NCI-H1694 treated with DMSO at 0.1 percent for 48 hours (cell line): ENCODE results near the gene TAF6.
A peak's percentile ranks its signal among the peaks of the same experiment; 100 is the strongest.

Experiments used
- DNase-seq: peaks from one replicate; lab custom pipeline; 2025; lab: John Stamatoyannopoulos, UW

The TAF6 gene

DNA sequence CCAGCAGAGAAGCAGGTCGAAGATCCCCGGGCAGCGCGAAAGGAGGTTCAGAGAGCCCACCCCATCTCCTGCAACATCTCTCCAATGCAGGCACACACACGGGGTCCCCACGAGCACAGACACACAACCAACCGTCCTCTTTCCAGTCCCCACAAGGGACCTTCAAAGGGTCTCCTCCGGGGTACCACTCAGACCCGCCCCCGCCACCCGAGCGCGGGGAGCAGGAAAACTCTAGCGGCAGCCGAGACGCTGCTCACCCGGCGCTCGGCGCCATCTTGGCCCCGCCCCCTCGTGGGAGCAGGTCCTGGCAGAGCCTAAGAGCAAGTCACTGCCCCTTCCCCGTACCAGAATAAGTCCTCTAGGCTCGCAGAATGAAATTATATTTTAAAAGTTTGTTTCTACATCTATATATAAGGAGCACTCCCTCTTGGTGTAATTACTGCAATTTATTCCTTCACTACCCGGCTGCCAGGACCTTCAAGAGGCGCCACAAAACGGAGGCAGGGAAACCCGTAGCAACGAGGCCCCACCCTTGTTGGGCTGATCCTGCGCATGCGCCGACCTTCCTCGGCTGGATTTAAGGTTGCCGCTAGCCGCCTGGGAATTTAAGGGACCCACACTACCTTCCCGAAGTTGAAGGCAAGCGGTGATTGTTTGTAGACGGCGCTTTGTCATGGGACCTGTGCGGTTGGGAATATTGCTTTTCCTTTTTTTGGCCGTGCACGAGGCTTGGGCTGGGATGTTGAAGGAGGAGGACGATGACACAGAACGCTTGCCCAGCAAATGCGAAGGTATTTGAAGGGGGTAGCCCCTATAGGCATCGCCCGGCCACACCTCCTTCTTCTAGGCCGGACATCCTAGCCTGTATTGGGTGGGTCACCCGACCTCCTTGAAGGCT is at the start of gene TAF6, which contains the start of gene CNPY4:
TAF6 (minus strand) TSS at position 287 of the 898 bp plus-strand sequence. CDS start 5,149 bp downstream, outside the sequence.
CNPY4 (plus strand) TSS at position 563 of the 898 bp plus-strand sequence; CDS start at position 674, 111 bp downstream.
- peak; percentile 95 for DNase-seq

DNA sequence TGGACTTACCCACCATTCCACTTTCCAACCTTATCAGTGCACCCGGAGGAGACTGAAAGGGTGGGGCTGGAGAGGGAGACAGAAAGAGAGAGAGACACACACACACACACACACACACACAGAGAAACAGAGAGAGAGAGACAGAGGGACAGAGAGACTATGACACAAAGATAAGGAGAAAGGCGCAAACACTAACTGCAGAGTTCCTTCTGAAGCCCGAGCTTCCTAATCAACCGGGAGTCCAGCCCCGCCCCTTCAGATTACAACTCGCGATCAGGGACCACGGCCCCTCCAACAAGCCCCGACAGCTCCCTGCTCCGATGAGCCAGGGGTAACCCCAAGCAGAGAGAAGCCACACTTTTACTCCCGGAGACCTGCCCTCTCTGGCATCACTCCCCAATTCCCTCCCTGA is 48.8 kb upstream of the TAF6 start:
- no peak for DNase-seq

DNA sequence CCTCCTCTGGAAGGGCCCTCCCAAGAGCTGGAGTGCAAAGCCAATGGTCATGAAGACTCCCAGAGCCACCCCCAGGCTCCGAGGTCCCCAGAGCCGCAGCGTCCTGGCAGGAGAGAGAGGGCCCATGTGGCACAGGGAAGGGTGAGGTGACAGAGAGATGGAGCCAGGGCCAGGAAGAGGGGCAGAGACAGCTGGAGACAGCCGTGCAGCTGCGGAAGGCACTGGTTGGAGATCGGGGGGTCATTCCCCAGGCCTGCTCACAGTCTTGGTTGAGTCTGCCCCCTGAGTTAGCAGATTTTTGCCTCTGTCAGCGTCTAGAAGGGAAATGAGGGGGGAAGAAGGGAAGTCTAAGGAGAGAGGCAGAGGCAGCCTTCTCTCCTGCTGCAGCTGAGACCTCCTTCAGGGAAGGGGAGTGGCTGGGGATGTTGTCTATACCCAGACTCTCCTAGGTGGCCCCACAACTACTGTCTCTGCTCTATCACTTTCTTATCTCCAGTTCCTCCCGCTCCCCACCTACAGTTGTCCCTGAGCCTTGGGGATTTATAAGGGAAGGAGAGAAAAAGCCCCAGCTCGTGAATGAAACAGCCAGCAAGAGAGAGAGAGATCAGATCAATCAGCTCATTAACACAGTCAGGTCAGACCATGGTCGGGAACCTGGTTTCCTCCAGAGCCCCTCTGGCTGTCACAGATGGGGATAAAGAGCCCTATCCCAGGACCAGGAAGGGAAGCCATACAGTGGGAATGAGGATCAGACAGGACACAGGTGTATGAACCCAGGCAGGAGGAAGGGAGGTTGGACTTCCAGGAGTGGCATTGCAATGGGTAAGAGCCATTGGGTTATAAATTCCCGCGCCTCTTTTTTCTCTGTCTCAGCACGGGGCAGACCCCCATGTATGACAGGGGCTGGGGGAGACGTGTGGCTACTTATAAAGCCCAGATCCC is 48.1 kb upstream of the TAF6 start:
- no peak for DNase-seq

DNA sequence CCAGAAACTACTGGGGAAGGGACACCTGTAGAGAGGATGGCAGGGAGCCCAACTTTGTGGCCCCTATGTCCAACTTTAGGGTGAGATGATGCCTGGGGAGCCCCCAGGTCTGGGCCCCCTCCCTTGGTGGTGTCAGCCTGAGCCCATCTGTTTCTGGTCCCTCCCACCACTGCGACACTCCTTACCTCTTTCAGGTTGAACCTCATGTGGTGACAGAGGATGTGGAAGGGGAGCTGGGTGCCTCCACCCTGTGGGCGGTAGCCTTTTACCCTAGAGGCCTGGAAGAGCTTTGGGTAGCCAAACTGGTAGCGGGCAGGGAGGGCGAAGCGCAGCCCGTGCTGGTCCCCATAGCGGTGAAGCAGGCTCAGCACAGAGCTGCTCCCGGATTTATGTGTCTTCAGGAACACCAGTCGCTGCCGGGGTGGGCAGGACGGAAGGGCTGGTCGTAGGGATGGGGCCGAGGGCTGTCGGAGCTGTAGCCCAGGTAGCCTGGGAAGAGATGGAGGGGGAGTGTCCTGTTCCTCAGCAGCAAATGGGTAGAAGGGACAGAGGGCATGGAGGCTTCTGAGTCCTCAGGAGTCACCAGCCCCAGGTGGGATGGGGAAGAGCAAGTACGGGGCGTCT is 47.3 kb upstream of the TAF6 start:
- DNase-seq = no peak

DNA sequence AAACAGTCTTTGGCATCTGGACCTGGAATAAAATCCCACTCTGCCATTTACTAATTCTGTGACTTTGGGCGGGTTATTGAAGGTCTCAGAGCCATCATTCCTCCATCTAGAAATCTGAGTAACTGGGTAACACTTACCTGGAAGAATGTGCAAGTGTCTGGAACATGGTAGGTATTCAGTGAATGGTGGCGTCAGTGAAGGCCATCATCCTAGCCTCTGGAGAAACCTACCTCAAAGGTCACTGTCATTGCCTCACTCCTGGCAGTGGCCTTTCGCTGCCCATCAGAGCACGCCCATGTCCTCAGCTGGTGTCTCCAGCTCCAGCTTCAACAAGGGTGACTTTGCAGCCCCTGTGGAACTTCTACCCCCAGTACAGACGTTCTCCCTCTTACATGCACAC is 44.7 kb upstream of the TAF6 start:
- no peak for DNase-seq

DNA sequence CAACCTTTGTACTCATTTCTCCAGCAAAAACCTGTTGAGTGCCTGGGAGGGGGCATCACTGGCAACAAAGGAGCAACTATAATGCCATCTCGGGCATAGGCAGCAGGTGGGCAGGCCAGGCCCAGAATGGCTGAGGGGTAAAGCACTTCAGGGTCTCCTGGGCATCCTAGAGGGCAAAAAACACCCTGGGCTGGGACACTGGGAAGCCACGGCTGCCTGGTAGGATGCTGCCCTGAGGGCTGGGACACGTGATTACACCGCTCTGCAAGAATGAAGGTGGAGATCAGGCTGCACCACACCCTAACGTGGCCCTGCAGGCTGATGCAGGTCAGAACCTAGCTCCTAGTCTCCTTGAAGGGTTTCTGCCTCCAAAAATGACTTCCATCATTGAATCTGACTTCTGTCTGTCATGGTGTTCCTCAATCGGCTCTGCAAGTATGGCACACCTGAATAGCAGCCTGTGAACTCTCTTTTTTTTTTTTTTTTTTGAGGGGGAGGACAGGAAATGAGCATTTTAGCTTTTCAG is 43.9 kb upstream of the TAF6 start:
- no peak for DNase-seq

DNA sequence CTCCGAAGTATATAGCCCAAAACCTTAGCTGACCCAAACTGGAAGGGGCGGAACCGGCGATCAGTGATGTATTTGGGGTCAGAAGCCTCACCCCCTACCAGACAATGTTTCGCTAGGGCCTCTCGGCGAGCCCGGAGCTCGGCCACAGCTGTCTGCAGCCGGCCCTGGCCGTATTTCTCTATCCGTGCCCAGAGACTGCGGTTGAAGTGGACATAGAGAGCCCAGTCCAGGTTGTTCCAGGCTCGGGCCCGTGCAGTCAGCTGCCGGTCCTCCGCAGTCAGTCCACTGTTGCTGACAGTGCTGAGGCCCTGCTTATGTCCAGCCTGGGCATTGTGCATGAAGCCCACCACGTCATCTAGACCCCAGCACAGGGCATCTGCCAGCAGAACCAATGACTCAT is 40.9 kb upstream of the TAF6 start:
- no peak for DNase-seq

DNA sequence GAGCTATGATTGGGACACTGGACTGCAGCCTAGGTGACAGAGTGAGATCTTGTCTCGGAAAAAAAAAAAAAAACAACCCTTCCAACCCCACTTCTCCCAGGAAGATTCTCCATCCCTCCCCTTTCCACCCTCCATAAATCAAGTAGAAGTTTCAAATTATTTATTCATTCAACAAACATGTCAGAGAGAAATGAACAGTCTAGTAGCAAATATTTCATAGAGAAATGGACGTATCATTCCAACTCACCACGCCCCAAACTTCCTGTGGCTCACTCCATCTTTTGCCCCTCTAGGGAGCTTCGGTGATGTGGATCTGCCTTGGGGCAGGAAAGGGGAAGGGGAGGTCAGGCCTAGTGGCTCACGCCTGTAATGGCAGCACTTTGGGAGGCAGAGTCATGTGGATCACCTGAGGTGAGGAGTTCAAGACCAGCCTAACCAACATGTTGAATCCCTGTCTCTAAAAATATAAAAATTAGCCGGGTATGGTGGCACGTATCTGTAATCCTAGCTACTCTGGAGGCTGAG is 40.0 kb upstream of the TAF6 start:
- no peak for DNase-seq

DNA sequence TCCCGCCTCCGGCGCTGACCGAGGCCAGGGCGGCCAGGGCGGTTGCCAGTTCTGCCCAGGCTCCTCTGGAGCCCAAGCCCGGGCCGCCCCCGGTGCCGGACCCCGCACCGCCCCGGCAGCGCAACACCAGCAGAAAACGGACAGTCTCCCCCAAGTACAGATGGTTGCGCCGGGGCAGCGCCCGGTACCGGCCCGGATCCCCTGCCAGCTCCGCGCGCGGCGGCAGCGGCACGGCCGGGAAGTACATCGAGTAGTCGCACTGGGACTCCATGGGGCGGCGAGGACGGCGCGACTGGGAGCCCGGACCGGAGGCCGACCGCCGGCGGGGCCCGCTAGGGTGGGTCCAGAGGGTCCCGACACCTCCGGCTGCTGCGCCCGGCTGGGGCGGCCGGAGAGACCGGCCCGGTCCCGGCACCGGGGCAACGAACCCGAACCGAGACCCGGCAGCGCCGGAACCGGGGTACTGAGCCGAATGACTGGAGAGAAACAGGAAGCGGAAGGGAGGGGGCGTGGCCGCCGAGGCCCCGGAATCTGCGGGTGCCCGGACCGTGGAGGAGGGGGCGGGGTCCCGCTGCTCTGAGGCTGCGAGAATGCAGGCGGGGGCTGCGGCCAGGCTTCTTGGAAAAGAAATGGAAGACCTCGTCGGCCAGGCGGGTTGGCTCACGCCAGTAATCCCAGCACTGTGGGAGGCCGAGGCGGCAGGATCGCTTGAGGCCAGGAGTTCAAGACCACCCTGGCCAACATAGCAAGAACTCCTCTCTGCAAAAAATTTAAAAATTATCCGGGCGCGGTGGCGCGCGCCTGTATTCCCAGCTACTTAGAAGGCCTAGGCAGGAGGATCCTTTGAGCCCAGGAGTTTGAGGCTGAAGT is 39.3 kb upstream of the TAF6 start, which contains the start of gene TRAPPC14:
TRAPPC14 (minus strand) TSS at position 495 of the 870 bp plus-strand sequence; CDS start at position 271, 224 bp downstream.
- peak; percentile 65 for DNase-seq

DNA sequence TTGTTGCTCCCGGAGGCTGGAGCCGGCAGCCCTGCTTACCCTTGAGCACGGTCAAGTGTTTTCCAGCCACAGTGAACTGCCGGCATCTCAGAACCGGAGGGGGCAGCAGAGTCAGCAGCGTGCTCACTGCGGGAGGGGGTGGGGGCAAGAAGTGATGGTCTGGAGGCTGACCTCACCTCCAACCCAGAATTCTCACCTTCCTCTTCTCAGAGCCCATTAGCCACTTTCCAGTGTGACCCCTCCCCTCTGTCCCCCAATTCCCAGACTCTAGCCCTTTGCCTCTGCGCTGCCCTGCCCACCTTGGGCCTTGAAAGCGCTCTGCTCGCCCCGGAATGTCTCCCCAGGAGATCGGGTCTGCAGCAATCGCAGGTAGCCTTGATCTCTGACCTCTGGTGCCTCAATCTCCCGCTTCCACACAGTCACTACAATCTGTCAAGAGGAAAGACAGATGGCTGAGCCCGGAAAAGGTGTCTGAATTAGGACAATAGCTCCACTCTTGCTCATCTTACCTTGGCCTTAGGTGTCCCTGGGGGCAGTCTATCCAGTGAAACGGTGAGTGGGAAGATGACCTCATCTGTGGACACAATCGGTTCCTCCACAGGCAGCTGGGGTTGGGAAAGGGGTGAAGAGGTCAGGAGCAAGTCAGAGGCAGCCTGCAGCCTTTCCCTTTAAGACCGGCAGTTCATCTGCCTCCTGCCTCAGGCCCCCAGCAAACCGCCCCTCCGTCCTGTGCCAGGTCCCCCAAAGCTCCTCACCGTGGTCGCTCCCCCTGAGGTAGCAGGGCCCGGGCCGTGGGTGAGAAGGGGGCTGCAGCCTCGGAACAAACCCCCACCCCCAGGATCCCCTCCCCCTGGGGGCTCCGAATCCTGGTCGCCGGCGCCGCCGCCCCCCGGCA is 38.4 kb upstream of the TAF6 start:
- DNase-seq = no peak

DNA sequence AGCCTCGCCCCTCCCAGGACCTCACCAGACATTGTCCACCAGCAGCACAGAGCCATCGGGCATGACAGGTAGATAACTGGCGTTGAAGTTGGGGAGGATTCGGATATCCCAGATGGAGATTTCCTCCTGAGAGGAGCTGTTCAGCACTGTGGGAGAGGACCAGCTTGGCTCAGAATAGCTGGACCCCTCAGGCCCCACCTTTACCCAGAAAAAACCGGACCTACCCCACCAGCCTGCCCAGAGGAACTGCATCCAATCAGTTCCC is 37.8 kb upstream of the TAF6 start:
- DNase-seq = no peak

DNA sequence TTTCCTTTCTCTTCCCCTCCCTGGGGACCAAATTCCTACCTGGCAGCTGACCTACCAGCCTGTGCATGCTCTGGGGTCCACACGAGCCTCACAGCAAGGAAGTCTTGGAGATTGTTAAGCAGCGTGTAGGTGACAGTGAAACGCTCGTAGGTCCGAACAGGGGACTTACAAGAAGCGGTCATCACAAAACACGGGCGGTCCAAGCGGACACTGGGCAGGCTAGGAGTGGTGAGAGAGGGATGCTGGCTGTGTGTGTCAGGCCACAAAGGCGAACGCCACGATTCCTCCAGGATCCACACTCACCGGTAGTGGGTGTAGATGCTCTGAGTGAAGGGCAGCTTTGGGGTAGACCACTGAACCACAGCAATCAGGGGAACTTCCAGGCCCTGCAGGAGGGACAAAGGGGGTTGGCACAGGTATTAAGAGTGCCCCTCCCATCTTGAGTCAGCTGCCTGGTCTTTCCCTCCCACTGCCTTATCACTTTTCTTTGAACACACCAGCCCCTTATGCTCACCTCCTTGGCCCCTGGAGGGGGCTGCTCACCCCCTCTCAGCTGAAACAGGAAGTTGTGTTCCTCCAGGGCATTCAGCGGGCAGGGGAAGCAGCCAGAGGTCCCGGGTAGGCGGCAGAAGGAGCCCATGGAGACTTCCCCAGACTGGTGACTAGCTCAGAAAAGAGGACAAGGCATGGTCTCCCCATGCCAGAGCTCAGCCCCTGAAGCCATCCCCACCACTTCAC is 37.3 kb upstream of the TAF6 start:
- no peak for DNase-seq

DNA sequence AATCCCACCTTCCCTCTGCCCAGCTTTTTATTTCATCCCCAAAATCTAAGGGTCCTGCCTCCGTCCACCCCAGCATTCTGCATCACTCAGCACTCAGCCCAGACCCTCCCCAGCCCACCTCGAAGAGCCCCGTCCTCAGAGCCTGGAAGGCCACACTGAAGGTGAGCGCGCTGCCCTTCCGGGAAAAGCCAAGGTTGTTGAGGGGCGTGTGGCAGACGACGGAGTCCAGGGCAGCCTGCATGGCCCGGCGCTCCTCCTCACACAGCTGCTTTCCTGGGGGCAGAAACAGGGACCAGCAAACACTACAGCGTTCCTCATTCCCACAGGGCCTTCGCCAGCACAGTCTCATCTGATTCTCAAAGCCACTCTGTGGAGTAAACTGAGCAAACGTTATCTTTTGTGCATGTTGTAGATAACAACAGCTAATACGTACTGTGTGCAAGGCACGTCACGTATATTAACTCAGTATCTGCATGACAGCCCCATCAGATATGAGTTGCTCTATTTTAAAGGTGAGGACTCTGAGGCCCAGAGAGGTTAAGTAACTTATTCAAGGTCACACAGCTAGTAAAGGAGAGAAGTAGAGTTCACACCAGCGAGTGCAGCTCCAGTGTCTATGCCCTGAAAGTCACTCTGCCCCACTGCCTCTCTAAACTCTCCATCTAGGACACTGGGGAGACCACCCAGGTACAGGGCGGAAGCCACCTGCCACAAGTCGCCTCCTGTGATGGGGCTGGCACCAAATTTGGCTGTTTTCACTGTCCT is 36.6 kb upstream of the TAF6 start:
- no peak for DNase-seq

DNA sequence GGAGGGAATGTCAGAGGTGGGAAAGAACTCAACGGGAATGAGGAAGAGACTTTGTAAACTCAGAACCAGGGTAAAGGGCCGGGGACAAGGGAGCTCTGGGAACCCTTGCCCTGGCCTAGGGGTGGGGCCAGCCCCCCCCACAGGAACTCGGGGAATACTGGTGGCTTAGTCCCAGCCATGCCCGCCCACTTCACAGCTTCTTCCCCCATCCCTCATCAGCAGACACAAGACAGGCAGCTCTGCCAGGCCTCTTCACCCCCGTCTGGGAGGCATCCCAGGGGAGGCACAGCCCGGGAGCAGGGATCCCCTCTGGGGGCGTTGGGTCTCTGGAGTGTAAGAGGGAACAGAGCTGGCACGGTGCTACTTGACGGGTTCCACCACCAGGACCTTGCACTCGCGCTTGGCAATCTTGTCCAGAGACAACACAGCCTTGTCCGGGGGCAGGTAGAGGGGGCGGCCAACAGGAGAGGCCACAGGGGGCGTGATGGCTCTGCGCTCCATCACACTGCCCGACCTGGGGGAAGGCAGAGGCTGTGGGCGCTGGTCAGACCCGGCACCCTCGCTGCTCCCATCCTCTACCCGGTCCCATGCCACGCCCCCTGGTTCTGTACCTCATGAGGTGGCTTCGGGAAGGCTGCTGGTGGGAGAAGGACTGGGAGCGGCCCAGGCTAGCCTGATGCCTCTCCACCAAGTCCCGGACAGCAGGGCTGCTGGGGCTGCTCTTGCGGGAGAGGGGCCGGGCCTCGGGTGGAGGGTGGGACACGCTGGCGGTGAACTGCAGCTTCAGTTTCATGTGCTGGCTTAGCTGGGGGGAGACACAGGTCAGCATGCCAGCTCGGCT is 35.7 kb upstream of the TAF6 start:
- DNase-seq = no peak

DNA sequence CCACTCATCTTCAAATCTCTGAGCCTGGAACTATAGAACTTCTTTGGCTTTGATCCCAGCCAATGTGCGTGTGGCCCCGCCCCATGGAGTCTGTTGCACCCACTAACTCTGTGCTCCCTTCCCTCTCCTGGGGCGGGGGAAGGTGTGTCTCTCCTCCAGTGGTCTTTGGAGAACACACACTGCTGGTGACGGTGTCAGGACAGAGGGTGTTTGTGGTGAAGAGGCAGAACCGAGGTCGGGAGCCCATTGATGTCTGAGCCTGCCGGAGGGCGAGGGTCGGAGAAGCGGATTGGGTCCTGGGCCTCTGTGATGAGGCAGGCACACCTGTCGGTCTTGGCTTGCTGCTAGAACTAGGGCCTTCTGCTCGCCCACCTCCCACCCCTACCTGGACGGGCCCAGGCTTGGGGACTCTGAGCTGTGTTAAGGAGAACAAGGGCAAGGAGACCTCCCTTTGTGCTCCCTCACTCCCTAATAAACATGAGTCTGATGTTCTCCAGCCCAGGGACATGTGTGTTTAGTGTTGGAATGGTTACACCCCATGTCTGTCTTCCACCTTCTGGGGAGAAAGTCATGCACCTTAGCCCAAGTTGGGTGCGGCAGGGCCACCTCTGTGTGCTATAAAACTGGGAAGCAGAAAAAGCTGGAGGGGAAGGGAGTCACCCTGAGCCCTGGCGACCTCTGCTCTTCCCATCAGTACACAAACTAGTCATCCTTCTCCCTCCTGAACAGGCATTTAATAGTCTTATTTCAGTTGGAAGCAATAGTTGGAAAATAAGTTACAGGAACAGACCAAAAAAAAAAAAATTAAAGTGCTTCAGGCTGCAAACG is 34.8 kb upstream of the TAF6 start:
- no peak for DNase-seq

DNA sequence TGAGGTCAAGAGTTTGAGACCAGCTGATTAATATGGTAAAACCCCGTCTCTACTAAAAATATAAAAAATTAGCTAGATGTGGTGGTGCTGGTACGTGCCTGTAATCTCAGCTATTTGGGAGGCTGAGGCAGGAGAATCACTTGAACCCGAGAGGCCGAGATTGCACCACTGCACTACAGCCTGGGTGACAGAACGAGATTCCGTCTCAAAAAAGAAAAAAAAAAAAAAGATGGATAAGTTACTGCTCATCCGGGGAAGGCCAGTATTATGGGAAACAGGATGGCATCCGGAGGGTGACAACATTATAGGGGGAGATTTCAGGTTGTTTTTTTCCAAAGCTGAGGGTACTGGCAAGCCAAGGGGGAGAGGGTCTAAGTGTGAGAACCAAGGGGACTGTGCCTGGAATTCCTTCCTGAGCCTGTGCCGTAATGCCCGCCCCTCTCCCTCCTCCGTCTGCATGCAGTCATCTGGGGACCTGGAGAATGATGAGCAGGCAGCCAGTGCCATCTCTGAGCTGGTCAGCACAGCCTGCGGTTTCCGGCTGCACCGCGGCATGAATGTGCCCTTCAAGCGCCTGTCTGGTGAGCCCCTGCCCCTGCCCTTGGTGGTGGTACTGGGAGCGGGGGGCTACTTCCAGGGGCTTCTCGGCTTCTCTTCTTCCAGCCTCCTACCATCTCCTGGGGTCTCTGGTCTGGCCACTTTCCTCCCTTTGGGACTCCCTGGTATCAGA is 33.9 kb upstream of the TAF6 start:
- no peak for DNase-seq
